Measurements from ENCODE around the gene MEGF6. TPM values are rescaled to one million over a fixed set of nuclear protein-coding genes. Genes with fewer than 3 reads are reported as not detected.
A peak's percentile ranks its signal among the peaks of the same experiment; 100 is the strongest.

MEGF6 gene
- total RNA-seq, 1 experiment from 2014 or later = 21.3 TPM

DNA sequence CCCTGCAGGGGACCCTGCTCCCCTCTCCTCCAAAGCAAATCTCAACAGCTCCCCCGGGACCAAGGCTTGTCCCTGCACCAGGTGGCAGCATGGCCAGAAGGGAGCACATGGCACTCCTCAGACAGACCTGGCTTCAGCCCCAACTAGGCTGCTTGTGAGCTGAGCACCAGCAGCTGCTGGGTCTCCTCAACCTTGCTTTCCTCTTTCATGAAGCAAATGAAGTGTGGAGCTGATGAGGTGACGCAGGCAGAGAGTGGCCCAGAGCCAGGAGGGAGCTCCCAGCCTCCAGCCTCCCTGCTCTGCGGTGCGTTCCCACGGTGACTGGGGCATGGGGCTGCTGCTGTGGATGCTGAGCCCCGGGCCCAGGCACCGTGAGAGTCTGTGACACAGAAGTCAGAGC is 34.0 kb downstream of the MEGF6 start:
- Histone ChIP-seq H3K9ac (ENCODE audit: extremely low read depth, insufficient read length, low read length) (no peak overlapping the region), H3K56ac (ENCODE audit: insufficient read length, low read depth, low read length) (no peak overlapping the region), H3K23me2 (ENCODE audit: insufficient read length, low read depth, low read length, poor library complexity, severe bottlenecking) (no peaks in the 10 kb centered on the region), H4K8ac (replicated peaks; ENCODE audit: insufficient read length, low read depth, low read length) (no peak overlapping the region), H3K4me1 (ENCODE audit: insufficient read depth, low read length) (no peaks in the 10 kb centered on the region), H4K20me1 (ENCODE audit: control insufficient read depth, insufficient read depth, insufficient read length) (no peaks in the 10 kb centered on the region), H3K27ac (ENCODE audit: insufficient read length, low read depth, low read length) (no peak overlapping the region), H4K5ac (ENCODE audit: insufficient read length, low read depth, low read length) (no peak overlapping the region), H3K23ac (ENCODE audit: insufficient read length, low read depth, low read length) (no peak overlapping the region), H3K9me3 (ENCODE audit: control insufficient read depth, low read depth, low read length) (no peaks in the 10 kb centered on the region), H3K14ac (ENCODE audit: insufficient read depth, low read length) (peak overlapping the region; percentile 48; the same call in 1 of the 2 replicates), H3K4ac (ENCODE audit: low read depth, low read length) (no peak overlapping the region), H2BK12ac (ENCODE audit: insufficient read length, low read depth, low read length) (no peak overlapping the region), H3K27me3 (ENCODE audit: insufficient read depth, low read length) (no peaks in the 10 kb centered on the region), H3T11ph (ENCODE audit: low read length) (no peak overlapping the region), H2BK120ac (ENCODE audit: low read depth, low read length, poor library complexity, severe bottlenecking) (no peak overlapping the region), H2BK20ac (ENCODE audit: low read depth, low read length, poor library complexity, severe bottlenecking) (no peak overlapping the region), H2AK5ac (ENCODE audit: insufficient read length, low read length) (no peak overlapping the region), H3K18ac (ENCODE audit: insufficient read length, low read depth, low read length) (no peak overlapping the region), H3K79me2 (ENCODE audit: insufficient read depth, low read length) (no peaks in the 10 kb centered on the region), H3K79me1 (ENCODE audit: insufficient read depth, low read depth, low read length, poor library complexity, severe bottlenecking) (no peaks in the 10 kb centered on the region), H2BK15ac (ENCODE audit: low read depth, low read length) (no peak overlapping the region), H4K91ac (ENCODE audit: insufficient read length, low read depth, low read length) (no peak overlapping the region), H2BK5ac (ENCODE audit: insufficient read length, low read length) (no peak overlapping the region), H3K4me2 (ENCODE audit: insufficient read depth, insufficient read length, low read length) (no peak overlapping the region), H2AFZ (ENCODE audit: low read length) (no peak overlapping the region)
- H3K4me3 Mint-ChIP-seq = no peak overlapping the region
- H3K9me3 Mint-ChIP-seq = no peaks in the 10 kb centered on the region
- TF ChIP-seq, protein P1, sequence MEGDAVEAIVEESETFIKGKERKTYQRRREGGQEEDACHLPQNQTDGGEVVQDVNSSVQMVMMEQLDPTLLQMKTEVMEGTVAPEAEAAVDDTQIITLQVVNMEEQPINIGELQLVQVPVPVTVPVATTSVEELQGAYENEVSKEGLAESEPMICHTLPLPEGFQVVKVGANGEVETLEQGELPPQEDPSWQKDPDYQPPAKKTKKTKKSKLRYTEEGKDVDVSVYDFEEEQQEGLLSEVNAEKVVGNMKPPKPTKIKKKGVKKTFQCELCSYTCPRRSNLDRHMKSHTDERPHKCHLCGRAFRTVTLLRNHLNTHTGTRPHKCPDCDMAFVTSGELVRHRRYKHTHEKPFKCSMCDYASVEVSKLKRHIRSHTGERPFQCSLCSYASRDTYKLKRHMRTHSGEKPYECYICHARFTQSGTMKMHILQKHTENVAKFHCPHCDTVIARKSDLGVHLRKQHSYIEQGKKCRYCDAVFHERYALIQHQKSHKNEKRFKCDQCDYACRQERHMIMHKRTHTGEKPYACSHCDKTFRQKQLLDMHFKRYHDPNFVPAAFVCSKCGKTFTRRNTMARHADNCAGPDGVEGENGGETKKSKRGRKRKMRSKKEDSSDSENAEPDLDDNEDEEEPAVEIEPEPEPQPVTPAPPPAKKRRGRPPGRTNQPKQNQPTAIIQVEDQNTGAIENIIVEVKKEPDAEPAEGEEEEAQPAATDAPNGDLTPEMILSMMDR (conservative IDR thresholded peaks at IDR 0.05) = no peak
- DNase-seq = no peak
- peaks cover 0 to 1% of the 10 kb centered on the region in 2 experiments; a peak in 1 of 4 replicates for H3K4me1 Mint-ChIP-seq
- no peak overlapping the region for H3K27ac Mint-ChIP-seq
- no peaks in the 10 kb centered on the region; the same call in 1 of the 2 replicates for H3K27me3 Mint-ChIP-seq (ENCODE audit: low read depth)
- H3K36me3 Mint-ChIP-seq (ENCODE audit: insufficient read depth in 1 of 3, low read depth in 3 of 3) = peaks cover 4 to 7% (median 6%) of the 10 kb centered on the region in 3 experiments; a peak in 5 of 7 replicates
- no CpG with 5 or more reads among the region's 7 CpGs for WGBS (ENCODE audit: extremely low coverage, insufficient read length, low lambda C conversion rate)
